Epithelial cell of proximal tubule (primary cell): ENCODE measurements around the gene SLC15A3. TPM values are rescaled to one million over a fixed set of nuclear protein-coding genes. Genes with fewer than 3 reads are reported as not detected.

Source experiments
- DNase-seq: peaks from one replicate; pipeline ENCODE4 v3.0.0-alpha.2; 2011; ENCODE audit warnings: low read depth
- H3K4me3 ChIP-seq: 2 replicates; pipeline ENCODE4 v1.5.1; 2011; ENCODE audit warnings: low read depth, mild to moderate bottlenecking, low read length
- total RNA-seq: library from RNA; depleted of rRNA; stranded (reverse); fragments of >200 nt; gene quantifications from 2 replicates; pipeline ENCODE4 v1.2.3, GENCODE V29; 2015
- TF ChIP-seq, protein P1 (sequence below): conservative IDR thresholded peaks from 2 replicates; pipeline ENCODE4 v1.5.1; 2012; ENCODE audit warnings: low read depth, mild to moderate bottlenecking, low read length

SLC15A3 gene
- total RNA-seq, 1 donor from 2014 or later = 0.86 TPM

DNA sequence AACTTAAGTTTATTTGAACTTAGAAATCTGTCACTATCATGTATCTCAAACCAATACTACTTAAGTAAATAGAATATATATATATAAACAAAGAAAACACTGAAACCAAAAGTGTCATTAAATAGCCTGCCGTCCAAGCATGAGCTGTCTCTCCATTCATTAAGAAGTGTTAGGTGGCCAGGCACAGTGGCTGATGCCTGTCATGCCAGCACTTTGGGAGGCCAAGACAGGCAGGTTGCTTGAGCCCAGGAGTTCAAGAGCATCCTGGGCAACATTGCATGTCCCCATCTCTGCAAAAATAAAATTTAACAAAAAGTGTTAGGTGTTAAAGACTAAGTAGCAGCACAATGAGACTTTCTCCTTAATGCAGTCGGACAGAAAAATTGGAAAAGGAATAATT, 33.5 kb upstream of the SLC15A3 start:
- H3K4me3 ChIP-seq = no peak overlapping the region
- no peak for DNase-seq
- TF ChIP-seq, protein P1, sequence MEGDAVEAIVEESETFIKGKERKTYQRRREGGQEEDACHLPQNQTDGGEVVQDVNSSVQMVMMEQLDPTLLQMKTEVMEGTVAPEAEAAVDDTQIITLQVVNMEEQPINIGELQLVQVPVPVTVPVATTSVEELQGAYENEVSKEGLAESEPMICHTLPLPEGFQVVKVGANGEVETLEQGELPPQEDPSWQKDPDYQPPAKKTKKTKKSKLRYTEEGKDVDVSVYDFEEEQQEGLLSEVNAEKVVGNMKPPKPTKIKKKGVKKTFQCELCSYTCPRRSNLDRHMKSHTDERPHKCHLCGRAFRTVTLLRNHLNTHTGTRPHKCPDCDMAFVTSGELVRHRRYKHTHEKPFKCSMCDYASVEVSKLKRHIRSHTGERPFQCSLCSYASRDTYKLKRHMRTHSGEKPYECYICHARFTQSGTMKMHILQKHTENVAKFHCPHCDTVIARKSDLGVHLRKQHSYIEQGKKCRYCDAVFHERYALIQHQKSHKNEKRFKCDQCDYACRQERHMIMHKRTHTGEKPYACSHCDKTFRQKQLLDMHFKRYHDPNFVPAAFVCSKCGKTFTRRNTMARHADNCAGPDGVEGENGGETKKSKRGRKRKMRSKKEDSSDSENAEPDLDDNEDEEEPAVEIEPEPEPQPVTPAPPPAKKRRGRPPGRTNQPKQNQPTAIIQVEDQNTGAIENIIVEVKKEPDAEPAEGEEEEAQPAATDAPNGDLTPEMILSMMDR = no peak

DNA sequence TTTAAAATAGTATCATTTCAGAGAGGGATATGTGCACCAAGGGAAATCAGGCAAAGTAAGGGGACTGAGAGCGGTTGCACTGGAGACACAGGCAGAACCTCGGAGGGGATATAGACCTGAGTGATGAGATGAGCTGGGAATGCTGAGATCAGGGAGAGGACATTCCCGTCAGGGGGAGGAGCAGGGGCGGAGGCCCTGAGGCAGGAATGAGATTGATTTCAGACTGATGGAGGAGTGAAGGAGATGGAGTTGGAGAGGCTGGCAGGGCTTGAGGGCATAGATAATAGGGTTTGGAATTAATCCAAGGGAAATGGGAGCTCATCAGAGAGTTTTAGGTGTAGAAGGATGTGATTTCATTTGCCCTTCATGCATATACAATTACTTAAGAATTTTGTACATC, 32.7 kb upstream of the SLC15A3 start:
- no peak for DNase-seq
- no peak overlapping the region for H3K4me3 ChIP-seq
- TF ChIP-seq, protein P1 = no peak

DNA sequence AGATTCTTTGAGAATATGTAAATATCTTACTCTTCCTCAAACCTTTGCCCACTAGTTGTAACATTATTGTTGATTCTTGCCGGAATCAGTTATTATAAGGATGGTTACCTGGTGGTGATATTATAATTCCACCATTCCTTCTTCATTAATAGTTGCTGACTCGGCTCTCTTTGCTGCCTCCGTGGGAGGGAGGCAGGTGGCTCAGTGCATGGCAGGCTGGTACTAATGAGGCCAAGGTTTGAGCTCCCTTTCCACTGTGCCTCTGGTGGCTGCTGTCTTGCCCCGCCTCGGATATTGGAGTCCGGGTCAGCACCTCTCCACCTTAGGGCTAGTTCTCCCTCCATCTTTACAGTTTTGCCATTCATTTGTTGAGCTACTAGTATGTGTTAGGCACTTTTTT, 32.2 kb upstream of the SLC15A3 start:
- TF ChIP-seq, protein P1 = no peak

DNA sequence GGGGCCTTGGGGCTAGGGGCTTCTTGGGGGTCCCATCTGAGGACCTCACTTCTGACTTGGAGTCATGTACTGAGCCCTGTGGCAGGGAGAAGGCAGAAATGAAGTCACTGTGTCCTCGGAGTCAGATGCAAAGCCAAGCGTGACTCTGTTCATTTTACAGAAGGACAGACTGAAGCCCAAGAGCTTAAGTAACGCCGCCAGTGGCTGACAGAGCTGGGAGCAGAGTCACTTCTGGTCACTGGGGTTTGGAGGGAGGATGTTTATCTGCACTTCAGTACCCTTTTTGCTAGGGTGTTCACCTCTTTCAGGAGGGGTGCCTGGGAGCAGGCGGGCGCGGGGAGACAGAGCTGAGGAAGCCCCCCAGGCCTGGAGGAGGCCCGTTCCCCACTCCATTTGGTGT, 30.2 kb upstream of the SLC15A3 start:
- TF ChIP-seq, protein P1 = no peak
- DNase-seq = no peak
- H3K4me3 ChIP-seq = no peak overlapping the region

More for the DNA sequence above, 32.2 kb upstream of the SLC15A3 start:
- no peak overlapping the region for H3K4me3 ChIP-seq
- no peak for DNase-seq

DNA sequence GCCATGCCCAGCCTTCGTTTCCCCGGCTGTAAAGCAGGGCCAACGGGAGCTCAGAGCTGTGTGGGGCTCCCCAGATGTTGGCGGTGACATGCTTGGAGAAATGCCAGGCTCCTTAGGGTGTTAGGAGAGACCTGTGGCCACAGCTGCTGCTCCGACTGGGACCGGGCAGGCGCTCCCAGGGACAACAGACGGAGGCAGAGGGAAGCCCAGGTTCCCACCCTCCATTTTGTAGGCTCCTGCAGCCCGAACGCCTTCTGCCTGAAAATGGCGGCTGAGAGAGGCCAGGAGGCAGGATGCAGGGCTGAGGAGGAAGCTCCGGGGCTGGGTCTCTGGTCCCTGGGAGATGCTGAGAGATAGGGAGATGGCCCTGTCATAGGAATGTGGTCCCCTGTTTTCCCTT, 29.5 kb upstream of the SLC15A3 start:
- TF ChIP-seq, protein P1 = no peak
- no peak overlapping the region for H3K4me3 ChIP-seq
- DNase-seq = no peak

DNA sequence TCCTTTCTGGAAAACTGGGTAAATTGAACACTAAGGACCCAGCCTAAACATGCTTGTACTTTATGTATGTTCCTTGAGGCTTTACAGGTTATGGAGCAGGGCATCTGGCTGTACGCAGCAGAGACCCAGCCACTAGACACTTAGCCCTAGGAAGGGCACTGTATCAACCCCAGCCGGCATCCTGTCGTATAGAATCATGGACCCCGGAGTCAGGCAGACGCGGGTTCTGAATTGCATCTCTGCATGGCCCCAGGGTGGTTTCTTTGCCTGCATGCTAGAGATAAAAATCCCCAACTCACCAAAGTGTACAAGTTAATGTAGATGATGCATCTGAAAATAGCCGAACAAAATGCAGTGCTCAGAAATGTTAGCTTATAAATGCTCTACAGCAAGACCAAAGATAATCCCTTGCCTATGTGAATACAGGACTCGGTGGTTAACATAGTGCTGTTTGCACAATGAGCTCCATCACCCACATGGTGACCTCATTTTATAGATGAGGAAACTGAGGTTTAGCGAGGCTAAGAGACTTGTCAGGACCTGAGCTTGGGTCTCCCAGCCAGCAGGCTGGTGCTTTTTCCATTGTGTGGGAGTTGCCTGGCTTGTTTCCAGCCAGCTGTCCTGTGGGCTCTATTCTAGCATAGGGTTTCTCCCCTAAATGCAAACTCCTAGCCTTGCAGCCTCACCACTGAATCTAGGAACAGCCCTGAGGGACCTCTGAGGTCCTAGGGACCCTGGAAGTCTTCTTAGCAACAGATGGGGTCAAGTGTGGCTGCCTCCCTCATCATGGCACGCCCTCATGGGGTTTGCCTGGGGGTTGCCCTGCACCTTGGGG, 26.8 kb upstream of the SLC15A3 start:
- H3K4me3 ChIP-seq = no peak overlapping the region
- no peak for DNase-seq
- TF ChIP-seq, protein P1 = no peak

DNA sequence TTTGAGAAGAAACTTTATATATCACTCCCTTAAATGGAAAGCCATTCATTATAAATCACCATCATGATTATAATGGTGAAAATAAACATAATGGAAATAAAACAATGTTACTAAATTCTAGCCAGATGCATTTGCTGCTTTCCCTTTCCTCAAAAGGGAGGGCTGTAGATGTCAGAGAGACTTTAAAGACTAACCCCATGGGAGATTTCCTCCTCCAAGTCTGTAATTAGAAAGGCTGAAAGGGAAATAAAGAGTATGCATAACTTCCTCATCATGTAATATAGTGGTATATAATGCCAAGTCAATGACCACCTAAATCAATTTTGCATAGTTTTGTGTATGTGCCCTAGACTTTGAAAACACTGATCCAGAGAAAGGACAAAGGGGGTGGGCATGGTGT, 25.9 kb upstream of the SLC15A3 start:
- DNase-seq = no peak
- TF ChIP-seq, protein P1 = no peak
- H3K4me3 ChIP-seq = no peak overlapping the region
